ENCODE results near the gene NNT. TPM values are rescaled to one million over a fixed set of nuclear protein-coding genes. Genes with fewer than 3 reads are reported as not detected.
"Not testable (repeated sequence)": the region's sequence is repeated elsewhere in the genome, so short reads cannot be mapped to it uniquely, and the experiment has no call there.

The NNT gene
- total RNA-seq, 6 donors from 2014 or later = 18.5 to 63.6 (median 49.7) TPM

- H3K36me3 ChIP-seq = no peaks in the 10 kb centered on the region
- H3K4me3 ChIP-seq = no peak overlapping the region
- TF ChIP-seq POLR2A (IDR thresholded peaks at IDR 0.05) = no peak
- no peak for TF ChIP-seq EP300 (IDR thresholded peaks at IDR 0.05)
- TF ChIP-seq CTCF (IDR thresholded peaks at IDR 0.05) = no peak
- TF ChIP-seq POLR2AphosphoS5 (IDR thresholded peaks at IDR 0.05) = no peak
- H3K9me3 ChIP-seq = no peaks in the 10 kb centered on the region
- DNase-seq (no peak), ATAC-seq (ENCODE audit: low FRiP score in 2 of 2) (no peak)
- 95 to 100% methylated on average over 1 of the region's 1 CpG for WGBS, 2 donors
- H3K27me3 ChIP-seq = no peaks in the 10 kb centered on the region
- H3K27ac ChIP-seq = no peak overlapping the region
- H3K4me1 ChIP-seq = no peaks in the 10 kb centered on the region
Observed at GRCh38 chr5:43589310-43589709, 13.7 kb upstream of the NNT start.

GRCh38 chr5:43590700-43591099 lies 12.3 kb upstream of the NNT start:
- DNase-seq (no peak), ATAC-seq (ENCODE audit: low FRiP score in 2 of 2) (no peak)
- no peaks in the 10 kb centered on the region for H3K27me3 ChIP-seq
- no peaks in the 10 kb centered on the region for H3K4me1 ChIP-seq
- TF ChIP-seq POLR2A (IDR thresholded peaks at IDR 0.05) = no peak
- no peak for TF ChIP-seq POLR2AphosphoS5 (IDR thresholded peaks at IDR 0.05)
- no peak for TF ChIP-seq EP300 (IDR thresholded peaks at IDR 0.05)
- no peak for TF ChIP-seq CTCF (IDR thresholded peaks at IDR 0.05)
- no peak overlapping the region for H3K4me3 ChIP-seq
- no peak overlapping the region for H3K27ac ChIP-seq
- H3K9me3 ChIP-seq = no peaks in the 10 kb centered on the region
- no peaks in the 10 kb centered on the region for H3K36me3 ChIP-seq

GRCh38 chr5:43592363-43592762 lies 10.6 kb upstream of the NNT start:
- H3K27me3 ChIP-seq = no peaks in the 10 kb centered on the region
- no peak for DNase-seq
- ATAC-seq (ENCODE audit: low FRiP score in 2 of 2) = no peak
- H3K9me3 ChIP-seq = no peaks in the 10 kb centered on the region
- no peaks in the 10 kb centered on the region for H3K4me1 ChIP-seq
- no peak for TF ChIP-seq POLR2A (IDR thresholded peaks at IDR 0.05)
- TF ChIP-seq POLR2AphosphoS5 (IDR thresholded peaks at IDR 0.05) = no peak
- no peak for TF ChIP-seq EP300 (IDR thresholded peaks at IDR 0.05)
- TF ChIP-seq CTCF (IDR thresholded peaks at IDR 0.05) = no peak
- H3K4me3 ChIP-seq = no peak overlapping the region
- no peak overlapping the region for H3K27ac ChIP-seq
- no peaks in the 10 kb centered on the region for H3K36me3 ChIP-seq

GRCh38 chr5:43598927-43599326 lies 4.1 kb upstream of the NNT start:
- not testable (repeated sequence) for H3K4me3 ChIP-seq; H3K36me3 ChIP-seq; H3K27ac ChIP-seq; H3K9me3 ChIP-seq; H3K27me3 ChIP-seq; ATAC-seq (ENCODE audit: low FRiP score in 2 of 2); DNase-seq
- WGBS, 2 donors = 94 to 100% methylated on average over 1 of the region's 1 CpG
- peaks cover 8 to 15% (median 10%) of the 10 kb centered on the region in 4 donors for H3K4me1 ChIP-seq

- no peak for DNase-seq
- H3K4me1 ChIP-seq = peaks cover 15 to 24% (median 18%) of the 10 kb centered on the region in 4 donors
- no peaks in the 10 kb centered on the region for H3K9me3 ChIP-seq
- 58 to 60% methylated on average over 8 of the region's 8 CpGs for WGBS, 2 donors
- H3K36me3 ChIP-seq = no peaks in the 10 kb centered on the region
- no peak for ATAC-seq (ENCODE audit: low FRiP score in 2 of 2)
- H3K27ac ChIP-seq = peak overlapping the region; percentile 85 to 92 (median 90)
- H3K27me3 ChIP-seq = no peaks in the 10 kb centered on the region
- peak overlapping the region in 3 of 4 donors; percentile 77 to 98 (median 83) for H3K4me3 ChIP-seq
- no peak for TF ChIP-seq EP300 (IDR thresholded peaks at IDR 0.05)
- TF ChIP-seq POLR2A (IDR thresholded peaks at IDR 0.05) = no peak
- TF ChIP-seq POLR2AphosphoS5 (IDR thresholded peaks at IDR 0.05) = no peak
- TF ChIP-seq CTCF (IDR thresholded peaks at IDR 0.05) = no peak
Observed at GRCh38 chr5:43601454-43602260, 1.3 kb upstream of the NNT start.
